ENCODE data around the gene DDX51. TPM values are rescaled to one million over a fixed set of nuclear protein-coding genes. Genes with fewer than 3 reads are reported as not detected.

DDX51 gene
- total RNA-seq, 3 donors from 2014 or later: 11.2 to 16.7 (median 16.4) TPM

- TF ChIP-seq CTCF (IDR thresholded peaks at IDR 0.05) (no peak), POLR2AphosphoS5 (IDR thresholded peaks at IDR 0.05) (no peak), POLR2A (IDR thresholded peaks at IDR 0.05) (no peak)
- Histone ChIP-seq H3K27me3 (no peaks in the 10 kb centered on the region), H3K4me1 (no peaks in the 10 kb centered on the region), H3K9me3 (peaks cover 24 to 62% of the 10 kb centered on the region in 2 donors), H3K27ac (no peak overlapping the region), H3K36me3 (no peaks in the 10 kb centered on the region), H3K4me3 (no peak overlapping the region)
- DNase-seq (ENCODE audit: low spot score in 2 of 2): no peak
- intact Hi-C loops (cut with DNase I; ENCODE audit: low total_unique reads): no loop called here
Measured at GRCh38 chr12:132186857-132187620, 42.9 kb upstream of the DDX51 start.

- peak overlapping the region in 2 of 3 donors; percentile 10 to 33 for H3K4me3 ChIP-seq
- no peak for DNase-seq (ENCODE audit: low spot score in 2 of 2)
- TF ChIP-seq CTCF (IDR thresholded peaks at IDR 0.05): no peak
- TF ChIP-seq POLR2AphosphoS5 (IDR thresholded peaks at IDR 0.05): no peak
- no peak for TF ChIP-seq POLR2A (IDR thresholded peaks at IDR 0.05)
- no peaks in the 10 kb centered on the region for H3K36me3 ChIP-seq
- H3K27ac ChIP-seq: no peak overlapping the region
- no peaks in the 10 kb centered on the region for H3K27me3 ChIP-seq
- intact Hi-C loops (cut with DNase I; ENCODE audit: low total_unique reads): no loop called here
- peaks cover 24 to 62% of the 10 kb centered on the region in 2 donors for H3K9me3 ChIP-seq
- no peaks in the 10 kb centered on the region for H3K4me1 ChIP-seq
Measured at GRCh38 chr12:132186208-132186856, 42.2 kb upstream of the DDX51 start.

- intact Hi-C loops (cut with DNase I; ENCODE audit: low total_unique reads): no loop called here
- no peaks in the 10 kb centered on the region for H3K4me1 ChIP-seq
- TF ChIP-seq POLR2AphosphoS5 (IDR thresholded peaks at IDR 0.05) (no peak), CTCF (IDR thresholded peaks at IDR 0.05) (no peak), POLR2A (IDR thresholded peaks at IDR 0.05) (no peak)
- peak overlapping the region in 2 of 3 donors; percentile 10 to 33 for H3K4me3 ChIP-seq
- peaks cover 24 to 62% of the 10 kb centered on the region in 2 donors for H3K9me3 ChIP-seq
- no peak for DNase-seq (ENCODE audit: low spot score in 2 of 2)
- no peak overlapping the region for H3K27ac ChIP-seq
- H3K36me3 ChIP-seq: no peaks in the 10 kb centered on the region
- peaks cover 0 to 4% of the 10 kb centered on the region in 2 donors for H3K27me3 ChIP-seq
Measured at GRCh38 chr12:132185705-132186104, 41.6 kb upstream of the DDX51 start.

GRCh38 chr12:132182711-132183365 lies 38.7 kb upstream of the DDX51 start:
- H3K36me3 ChIP-seq: no peaks in the 10 kb centered on the region
- DNase-seq (ENCODE audit: low spot score in 2 of 2): no peak
- H3K27ac ChIP-seq: no peak overlapping the region
- peaks cover 0 to 27% of the 10 kb centered on the region in 2 donors for H3K27me3 ChIP-seq
- peaks cover 20 to 57% of the 10 kb centered on the region in 2 donors for H3K9me3 ChIP-seq
- no peak overlapping the region for H3K4me3 ChIP-seq
- H3K4me1 ChIP-seq: no peaks in the 10 kb centered on the region
- intact Hi-C loops (cut with DNase I; ENCODE audit: low total_unique reads): no loop called here
- TF ChIP-seq POLR2AphosphoS5 (IDR thresholded peaks at IDR 0.05) (no peak), POLR2A (IDR thresholded peaks at IDR 0.05) (no peak), CTCF (IDR thresholded peaks at IDR 0.05) (no peak)
